ENCODE results near the gene ACMSD. TPM values are rescaled to one million over a fixed set of nuclear protein-coding genes. Genes with fewer than 3 reads are reported as not detected.

Gene ACMSD
- polyA plus RNA-seq, 2 of the 4 experiments (the other 2 are of a cell fraction) = 0.09 TPM; not detected in 1

- CTCF ChIA-PET = interaction anchor here (0.8 kb wide), 1 partner anchor 10 kb away, joined by 3 read pairs; no protein-coding TSS in a partner anchor
- DNase-seq (ENCODE audit: low read depth in 1 of 2, low spot score in 1 of 2) (no peak), FAIRE-seq (no peak), ATAC-seq (no peak)
- TF ChIP-seq HEYL (CRISPR knock-in tag; IDR thresholded peaks at IDR 0.05) (no peak), JUNB (IDR thresholded peaks at IDR 0.05) (no peak), ZSCAN20 (CRISPR knock-in tag; IDR thresholded peaks at IDR 0.05) (no peak), REST (IDR thresholded peaks at IDR 0.05) (no peak), MAZ (IDR thresholded peaks at IDR 0.05; ENCODE audit: borderline replicate concordance, low read depth, low read length) (no peak), HOXB5 (CRISPR knock-in tag; IDR thresholded peaks at IDR 0.05) (no peak), GATA3 (IDR thresholded peaks at IDR 0.05; ENCODE audit: borderline replicate concordance) (no peak), KDM5A (IDR thresholded peaks at IDR 0.05) (no peak), RARB (CRISPR knock-in tag; IDR thresholded peaks at IDR 0.05) (no peak), RAD21 (conservative IDR thresholded peaks at IDR 0.05 in 1 of 2, IDR thresholded peaks at IDR 0.05 in 1 of 2) (no peak), HOXB13 (CRISPR knock-in tag; IDR thresholded peaks at IDR 0.05; ENCODE audit: low read depth) (no peak), MYC (IDR thresholded peaks at IDR 0.05; ENCODE audit: borderline replicate concordance, low read length) (no peak)
- no peaks in the 10 kb centered on the region for H3K4me1 ChIP-seq
- POLR2A ChIA-PET = no interaction called here
- 89% methylated on average over 1 of the region's 1 CpG for WGBS (ENCODE audit: missing lambda C conversion rate)
- no peaks in the 10 kb centered on the region for H3K9me3 ChIP-seq
- H3K4me2 ChIP-seq = no peak overlapping the region
- no peak overlapping the region for H3K4me3 ChIP-seq
- no peak overlapping the region for H3K27ac ChIP-seq
These were observed 106.6 kb downstream of the ACMSD start for GRCh38 chr2:134944975-134945374.

- WGBS (ENCODE audit: missing lambda C conversion rate) = 84% methylated on average over 6 of the region's 6 CpGs
- ChIA-PET POLR2A (no interaction called here), CTCF (no interaction called here)
- Histone ChIP-seq H3K4me1 (no peaks in the 10 kb centered on the region), H3K27ac (no peak overlapping the region), H3K9me3 (no peaks in the 10 kb centered on the region), H3K4me3 (no peak overlapping the region), H3K4me2 (no peak overlapping the region)
- DNase-seq (ENCODE audit: low read depth in 1 of 2, low spot score in 1 of 2) (no peak), FAIRE-seq (no peak), ATAC-seq (no peak)
- no peak for TF ChIP-seq HMGXB4 (CRISPR knock-in tag; IDR thresholded peaks at IDR 0.05; ENCODE audit: borderline replicate concordance)
- no peak for TF ChIP-seq RARB (CRISPR knock-in tag; IDR thresholded peaks at IDR 0.05)
- no peak for TF ChIP-seq ZC3H11A (IDR thresholded peaks at IDR 0.05)
- TF ChIP-seq MAZ (IDR thresholded peaks at IDR 0.05; ENCODE audit: borderline replicate concordance, low read depth, low read length) = no peak
- no peak for TF ChIP-seq NFE2L2 (conservative IDR thresholded peaks at IDR 0.05; ENCODE audit: low read length)
- TF ChIP-seq BHLHE40 (IDR thresholded peaks at IDR 0.05; ENCODE audit: low read depth, low read length) = no peak
- no peak for TF ChIP-seq SREBF2 (IDR thresholded peaks at IDR 0.05)
- TF ChIP-seq HOXB13 (CRISPR knock-in tag; IDR thresholded peaks at IDR 0.05; ENCODE audit: low read depth) = no peak
- no peak for TF ChIP-seq RNF2 (IDR thresholded peaks at IDR 0.05; ENCODE audit: borderline replicate concordance, low read depth)
- no peak for TF ChIP-seq POLR2AphosphoS2 (conservative IDR thresholded peaks at IDR 0.05; ENCODE audit: low read length)
- no peak for TF ChIP-seq GATA3 (IDR thresholded peaks at IDR 0.05; ENCODE audit: borderline replicate concordance)
These were observed 107.7 kb downstream of the ACMSD start for GRCh38 chr2:134946073-134946472.
